ENCODE data around the gene DAPK2.

- TF ChIP-seq, protein P1, sequence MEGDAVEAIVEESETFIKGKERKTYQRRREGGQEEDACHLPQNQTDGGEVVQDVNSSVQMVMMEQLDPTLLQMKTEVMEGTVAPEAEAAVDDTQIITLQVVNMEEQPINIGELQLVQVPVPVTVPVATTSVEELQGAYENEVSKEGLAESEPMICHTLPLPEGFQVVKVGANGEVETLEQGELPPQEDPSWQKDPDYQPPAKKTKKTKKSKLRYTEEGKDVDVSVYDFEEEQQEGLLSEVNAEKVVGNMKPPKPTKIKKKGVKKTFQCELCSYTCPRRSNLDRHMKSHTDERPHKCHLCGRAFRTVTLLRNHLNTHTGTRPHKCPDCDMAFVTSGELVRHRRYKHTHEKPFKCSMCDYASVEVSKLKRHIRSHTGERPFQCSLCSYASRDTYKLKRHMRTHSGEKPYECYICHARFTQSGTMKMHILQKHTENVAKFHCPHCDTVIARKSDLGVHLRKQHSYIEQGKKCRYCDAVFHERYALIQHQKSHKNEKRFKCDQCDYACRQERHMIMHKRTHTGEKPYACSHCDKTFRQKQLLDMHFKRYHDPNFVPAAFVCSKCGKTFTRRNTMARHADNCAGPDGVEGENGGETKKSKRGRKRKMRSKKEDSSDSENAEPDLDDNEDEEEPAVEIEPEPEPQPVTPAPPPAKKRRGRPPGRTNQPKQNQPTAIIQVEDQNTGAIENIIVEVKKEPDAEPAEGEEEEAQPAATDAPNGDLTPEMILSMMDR (IDR thresholded peaks at IDR 0.05; ENCODE audit: insufficient read depth, low read depth, low read length) = no peak
- no peak for TF ChIP-seq EZH2 (IDR thresholded peaks at IDR 0.05; ENCODE audit: insufficient read depth, low read length)
Measured at GRCh38 chr15:64051093-64051402, 4.8 kb upstream of the DAPK2 start.
